PFSK-1 (cell line): Measurements from ENCODE around the gene AP4B1.

Experiments used
- FOXP2 ChIP-seq: optimal IDR thresholded peaks from 2 replicates; pipeline ENCODE3; 2011; ENCODE audit warnings: borderline replicate concordance, control low read depth, inconsistent platforms; ENCODE audit not compliant: insufficient read depth; ENCODE audit errors: extremely low read length, extremely low read depth
- POLR2AphosphoS5 ChIP-seq: IDR thresholded peaks from 2 replicates; pipeline ENCODE4 v1.6.1; 2012; ENCODE audit warnings: low read depth, mild to moderate bottlenecking, control low read depth, low read length, moderate library complexity
- SIN3A ChIP-seq: IDR thresholded peaks from 2 replicates; pipeline ENCODE4 v1.6.1; 2012; ENCODE audit warnings: mild to moderate bottlenecking, low read length, moderate library complexity, borderline replicate concordance; ENCODE audit not compliant: insufficient read depth
- TAF1 ChIP-seq: IDR thresholded peaks from 2 replicates; pipeline ENCODE4 v1.6.1; 2012; ENCODE audit warnings: low read length, control low read depth, borderline replicate concordance; ENCODE audit not compliant: insufficient read depth
- TF ChIP-seq, protein P1 (sequence below), 2 experiments: IDR thresholded peaks; 2 replicates each; pipeline versions ENCODE4 v1.6.1 to v1.8.0; 2011 to 2012; ENCODE audit warnings: low read depth in 2 of 2, low read length in 2 of 2, control low read depth in 1 of 2, inconsistent platforms in 1 of 2, mild to moderate bottlenecking in 1 of 2, moderate library complexity in 1 of 2; ENCODE audit not compliant: insufficient read depth in 1 of 2

AP4B1 gene

GRCh38 chr1:113947388-113948107, 42.9 kb upstream of the AP4B1 start:
- TF ChIP-seq SIN3A, result no peak
- TF ChIP-seq, protein P1, sequence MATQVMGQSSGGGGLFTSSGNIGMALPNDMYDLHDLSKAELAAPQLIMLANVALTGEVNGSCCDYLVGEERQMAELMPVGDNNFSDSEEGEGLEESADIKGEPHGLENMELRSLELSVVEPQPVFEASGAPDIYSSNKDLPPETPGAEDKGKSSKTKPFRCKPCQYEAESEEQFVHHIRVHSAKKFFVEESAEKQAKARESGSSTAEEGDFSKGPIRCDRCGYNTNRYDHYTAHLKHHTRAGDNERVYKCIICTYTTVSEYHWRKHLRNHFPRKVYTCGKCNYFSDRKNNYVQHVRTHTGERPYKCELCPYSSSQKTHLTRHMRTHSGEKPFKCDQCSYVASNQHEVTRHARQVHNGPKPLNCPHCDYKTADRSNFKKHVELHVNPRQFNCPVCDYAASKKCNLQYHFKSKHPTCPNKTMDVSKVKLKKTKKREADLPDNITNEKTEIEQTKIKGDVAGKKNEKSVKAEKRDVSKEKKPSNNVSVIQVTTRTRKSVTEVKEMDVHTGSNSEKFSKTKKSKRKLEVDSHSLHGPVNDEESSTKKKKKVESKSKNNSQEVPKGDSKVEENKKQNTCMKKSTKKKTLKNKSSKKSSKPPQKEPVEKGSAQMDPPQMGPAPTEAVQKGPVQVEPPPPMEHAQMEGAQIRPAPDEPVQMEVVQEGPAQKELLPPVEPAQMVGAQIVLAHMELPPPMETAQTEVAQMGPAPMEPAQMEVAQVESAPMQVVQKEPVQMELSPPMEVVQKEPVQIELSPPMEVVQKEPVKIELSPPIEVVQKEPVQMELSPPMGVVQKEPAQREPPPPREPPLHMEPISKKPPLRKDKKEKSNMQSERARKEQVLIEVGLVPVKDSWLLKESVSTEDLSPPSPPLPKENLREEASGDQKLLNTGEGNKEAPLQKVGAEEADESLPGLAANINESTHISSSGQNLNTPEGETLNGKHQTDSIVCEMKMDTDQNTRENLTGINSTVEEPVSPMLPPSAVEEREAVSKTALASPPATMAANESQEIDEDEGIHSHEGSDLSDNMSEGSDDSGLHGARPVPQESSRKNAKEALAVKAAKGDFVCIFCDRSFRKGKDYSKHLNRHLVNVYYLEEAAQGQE (IDR thresholded peaks at IDR 0.05; ENCODE audit: insufficient read depth in 1 of 2, low read depth in 2 of 2, low read length in 2 of 2), result no peak
- TF ChIP-seq TAF1, result no peak
- no peak for TF ChIP-seq POLR2AphosphoS5
- no peak for TF ChIP-seq FOXP2

DNA sequence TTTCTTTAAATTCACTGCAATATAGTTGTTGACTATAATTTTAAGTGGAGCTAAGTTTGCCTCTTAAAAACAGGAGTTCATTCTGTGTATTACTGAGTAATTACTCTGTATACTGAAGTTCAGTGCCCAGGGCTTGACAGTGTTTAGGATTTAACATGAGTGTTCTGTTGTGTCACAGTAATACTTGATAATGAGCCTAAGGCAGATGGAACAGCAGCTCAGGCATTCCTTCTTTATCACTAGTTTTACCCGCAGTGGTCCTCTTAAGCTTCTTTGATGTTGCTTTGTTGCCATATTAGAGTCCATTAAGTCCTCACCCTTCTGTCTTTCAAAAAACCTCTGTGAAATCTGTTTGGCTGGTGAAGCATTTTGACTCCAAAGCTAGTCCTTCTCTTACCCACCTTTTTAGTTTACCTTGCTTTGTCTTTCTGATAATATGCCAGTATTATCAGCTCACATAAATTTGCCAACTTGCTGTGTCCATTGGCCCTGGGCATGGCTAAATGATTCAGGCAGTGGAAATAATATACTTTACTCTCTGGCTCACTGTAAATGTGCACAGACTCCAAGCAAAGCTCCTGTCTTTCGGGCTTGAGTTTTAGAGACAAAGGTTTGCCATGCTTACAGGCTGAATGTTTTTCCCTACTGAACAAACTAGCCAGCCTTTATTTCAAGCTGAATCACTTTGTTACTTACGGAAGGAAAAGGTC, 42.2 kb upstream of the AP4B1 start:
- TF ChIP-seq, protein P1 (IDR thresholded peaks at IDR 0.05; ENCODE audit: insufficient read depth in 1 of 2, low read depth in 2 of 2, low read length in 2 of 2), result no peak
- TF ChIP-seq POLR2AphosphoS5, result no peak
- TF ChIP-seq SIN3A, result no peak
- no peak for TF ChIP-seq TAF1
- no peak for TF ChIP-seq FOXP2

DNA sequence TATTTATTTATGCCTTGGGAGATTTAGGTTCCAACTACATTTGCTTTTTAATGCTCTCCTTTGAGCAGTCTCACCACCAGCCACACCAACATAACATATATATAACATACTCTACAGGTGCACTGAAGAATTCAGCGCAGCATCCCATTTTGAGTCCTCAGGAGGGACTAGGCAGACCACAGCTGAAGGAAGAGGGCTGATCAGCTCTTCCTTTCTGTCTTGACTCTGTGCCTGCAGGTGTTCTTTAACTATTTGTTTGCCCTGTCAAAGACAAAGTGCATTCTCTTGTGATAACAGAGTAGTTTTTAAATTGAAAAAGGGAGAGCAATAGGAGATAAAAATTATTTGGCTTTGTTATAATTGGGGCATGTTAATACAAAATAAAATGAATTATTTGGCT, 41.5 kb upstream of the AP4B1 start:
- TF ChIP-seq POLR2AphosphoS5 (no peak), TAF1 (no peak), SIN3A (no peak), FOXP2 (no peak)
- TF ChIP-seq, protein P1 (IDR thresholded peaks at IDR 0.05; ENCODE audit: insufficient read depth in 1 of 2, low read depth in 2 of 2, low read length in 2 of 2), result no peak

DNA sequence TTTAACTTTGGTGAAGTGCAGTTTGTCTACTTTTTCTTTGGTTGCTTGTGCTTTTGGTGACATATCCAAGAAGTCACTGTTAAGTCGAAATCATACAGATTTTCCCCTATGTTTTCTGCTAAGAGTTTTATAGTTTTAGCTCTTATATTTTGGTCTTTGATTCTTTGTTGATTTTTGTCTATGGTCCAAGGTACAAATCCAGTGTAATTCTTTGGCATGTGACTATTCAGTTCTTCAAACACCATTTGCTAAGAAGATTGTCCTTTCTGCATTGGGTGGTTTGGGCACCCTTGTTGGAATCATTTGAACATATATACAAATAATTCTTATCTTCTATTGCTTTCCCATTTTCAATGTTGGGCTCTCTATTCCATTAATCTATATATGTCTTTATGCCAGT, 40.7 kb upstream of the AP4B1 start:
- no peak for TF ChIP-seq FOXP2
- no peak for TF ChIP-seq POLR2AphosphoS5
- TF ChIP-seq SIN3A, result no peak
- TF ChIP-seq, protein P1 (IDR thresholded peaks at IDR 0.05; ENCODE audit: insufficient read depth in 1 of 2, low read depth in 2 of 2, low read length in 2 of 2), result no peak
- no peak for TF ChIP-seq TAF1
